Small intestine (tissue), 7 donors: ENCODE results near the gene NUDT3. TPM values are rescaled to one million over a fixed set of nuclear protein-coding genes. Genes with fewer than 3 reads are reported as not detected.
"Not testable (repeated sequence)": the region's sequence is repeated elsewhere in the genome, so short reads cannot be mapped to it uniquely, and the experiment has no call there.

Experiments
- DNase-seq, 2 donors: peaks; one replicate each; pipeline versions ENCODE4 v3.0.0 to v3.0.0-alpha.2; 2013
- FAIRE-seq: peaks from 2 replicates; lab custom pipeline; 2012; peaks lifted over from hg19 to GRCh38; lab: Jason Lieb, UNC
- H3K27ac ChIP-seq, 3 donors: one replicate each; pipeline ENCODE4 v1.5.1; 2013; ENCODE audit warnings: low read length in 2 of 3, mild to moderate bottlenecking in 2 of 3, control low read depth in 1 of 3, inconsistent platforms in 1 of 3, low read depth in 1 of 3, moderate library complexity in 1 of 3
- H3K27me3 ChIP-seq, 3 donors: one replicate each; pipeline ENCODE4 v1.6.1; 2013; ENCODE audit warnings: low read length in 3 of 3, inconsistent platforms in 1 of 3; ENCODE audit not compliant: control insufficient read depth in 3 of 3, insufficient read depth in 3 of 3
- H3K36me3 ChIP-seq, 3 donors: one replicate each; pipeline ENCODE4 v1.6.1; 2013; ENCODE audit warnings: low read length in 3 of 3, inconsistent platforms in 1 of 3, low read depth in 1 of 3, mild to moderate bottlenecking in 1 of 3, moderate library complexity in 1 of 3; ENCODE audit not compliant: control insufficient read depth in 3 of 3, insufficient read depth in 2 of 3
- H3K4me1 ChIP-seq, 3 donors: one replicate each; pipeline ENCODE4 v1.6.1; 2013; ENCODE audit warnings: low read length in 2 of 3, inconsistent platforms in 1 of 3, low read depth in 1 of 3, mild to moderate bottlenecking in 1 of 3, moderate library complexity in 1 of 3; ENCODE audit not compliant: control insufficient read depth in 3 of 3, insufficient read depth in 2 of 3
- H3K4me3 ChIP-seq, 3 donors: one replicate each; pipeline ENCODE4 v1.5.1; 2013; ENCODE audit warnings: low read length in 3 of 3, control low read depth in 1 of 3, inconsistent platforms in 1 of 3, low read depth in 1 of 3, mild to moderate bottlenecking in 1 of 3, moderate library complexity in 1 of 3
- H3K9me3 ChIP-seq, 2 donors: one replicate each; pipeline ENCODE4 v1.6.1; 2013; ENCODE audit warnings: low read depth in 1 of 2, low read length in 1 of 2; ENCODE audit not compliant: control insufficient read depth in 2 of 2, insufficient read depth in 1 of 2
- WGBS, 3 donors: extraction: QIAGEN DNeasy Blood & Tissue Kit; methylation state at CpG; one replicate each; pipeline ENCODE4 v1.1.7; 2013; 5-methylcytosine and 5-hydroxymethylcytosine counted together
- polyA plus RNA-seq, 4 donors: library from polyadenylated mRNA; stranded (reverse) in 3 of 4; unstranded in 1 of 4; fragments of 200-250 nt in 3 of 4; fragments of 120-200 nt in 1 of 4; gene quantifications; one replicate each; pipeline versions ENCODE4 v1.2.1 to v1.2.3, GENCODE V29; 2013
- donor health status: healthy with polysubstance abuse.
- donor health status: control.
- donor health status: control.
- donor health status: Bipolar disorder and iron deficiency.
- donor health status: healthy.

NUDT3 gene
- polyA plus RNA-seq, 4 donors, result 6.5 to 13.4 (median 9.2) TPM

DNA sequence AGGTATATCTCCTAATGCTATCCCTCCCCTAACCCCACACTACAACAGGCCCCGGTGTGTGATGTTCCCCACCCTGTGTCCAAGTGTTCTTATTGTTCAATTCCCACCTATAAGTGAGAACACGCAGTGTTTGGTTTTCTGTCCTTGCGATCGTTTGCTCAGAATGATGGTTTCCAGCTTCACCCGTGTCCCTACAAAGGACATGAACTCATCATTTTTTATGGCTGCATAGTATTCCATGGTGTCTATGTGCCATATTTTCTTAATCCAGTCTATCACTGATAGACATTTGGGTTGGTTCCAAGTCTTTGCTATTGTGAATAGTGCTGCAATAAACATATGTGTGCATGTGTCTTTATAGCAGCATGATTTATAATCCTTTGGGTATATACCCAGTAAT lies 20.6 kb downstream of the NUDT3 start:
- not testable (repeated sequence) for H3K27ac ChIP-seq, H3K9me3 ChIP-seq, H3K4me3 ChIP-seq, H3K4me1 ChIP-seq, FAIRE-seq, H3K36me3 ChIP-seq, DNase-seq, H3K27me3 ChIP-seq
- 96 to 100% (median 97%) methylated on average over 3 to 5 of the region's 5 CpGs for WGBS, 3 donors

DNA sequence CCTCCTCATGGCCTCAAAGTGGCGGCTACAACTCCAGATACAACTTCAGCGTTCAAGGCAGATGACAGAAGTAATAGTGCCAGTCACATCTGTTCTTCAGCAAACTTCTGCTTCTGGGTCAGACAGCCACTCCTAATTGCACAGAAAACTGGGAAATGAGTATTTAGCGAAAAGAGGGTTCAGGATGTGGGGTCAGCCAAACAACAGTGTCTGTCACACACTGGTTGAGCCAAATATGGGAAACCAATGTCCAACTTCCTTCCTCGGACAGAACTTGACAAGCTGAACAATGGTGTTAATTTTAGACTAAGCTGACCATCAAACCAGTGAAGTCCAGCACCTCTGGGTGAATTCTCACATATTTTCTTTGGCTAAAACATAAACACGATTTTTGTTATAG lies 22.1 kb downstream of the NUDT3 start:
- Histone ChIP-seq H3K9me3 (no peaks in the 10 kb centered on the region), H3K27ac (no peak overlapping the region), H3K36me3 (peaks cover 0 to 4% (median 0%) of the 10 kb centered on the region in 3 donors), H3K27me3 (no peaks in the 10 kb centered on the region), H3K4me3 (no peak overlapping the region), H3K4me1 (no peaks in the 10 kb centered on the region)
- DNase-seq, result no peak
- FAIRE-seq, result no peak
- 78 to 92% (median 90%) methylated on average over 5 of the region's 5 CpGs for WGBS, 3 donors

DNA sequence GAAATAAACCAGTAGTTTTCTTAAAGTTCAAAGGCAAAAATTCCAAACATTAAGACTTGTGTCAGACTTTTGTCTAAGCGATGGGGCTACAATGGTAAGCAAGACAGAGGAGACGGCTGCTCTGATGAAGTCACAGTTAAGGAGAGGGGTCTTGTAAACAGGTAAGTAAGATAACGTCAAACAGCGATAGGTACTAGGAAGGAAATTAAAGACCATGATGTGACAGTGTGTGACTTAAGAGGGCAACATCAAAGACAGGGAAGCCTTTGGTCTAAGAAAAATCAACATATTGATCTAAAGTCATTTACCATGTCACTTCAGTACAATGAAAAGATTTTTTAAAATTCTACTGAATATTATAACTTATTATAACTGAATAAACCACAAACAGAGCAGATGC lies 23.1 kb downstream of the NUDT3 start:
- WGBS, 3 donors, result 84 to 92% (median 88%) methylated on average over 4 of the region's 4 CpGs
- FAIRE-seq (no peak), DNase-seq (no peak)
- Histone ChIP-seq H3K36me3 (peaks cover 0 to 4% (median 0%) of the 10 kb centered on the region in 3 donors), H3K4me1 (no peaks in the 10 kb centered on the region), H3K4me3 (no peak overlapping the region), H3K27ac (no peak overlapping the region), H3K27me3 (no peaks in the 10 kb centered on the region), H3K9me3 (no peaks in the 10 kb centered on the region)

DNA sequence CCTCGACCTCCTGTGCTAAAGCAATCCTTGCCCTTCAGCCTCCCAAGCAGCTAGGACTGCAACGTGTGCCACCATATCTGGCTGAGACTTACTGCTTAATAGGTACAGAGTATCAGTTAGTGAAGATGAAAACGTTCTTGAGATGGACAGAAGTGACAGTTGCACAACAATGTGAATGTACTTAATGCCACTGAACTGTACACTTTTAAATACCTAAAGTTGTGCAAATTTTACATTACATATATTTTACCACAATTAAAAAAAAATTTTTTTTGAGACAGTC lies 25.9 kb downstream of the NUDT3 start:
- DNase-seq (no peak), FAIRE-seq (no peak)
- no peaks in the 10 kb centered on the region for H3K9me3 ChIP-seq
- H3K27me3 ChIP-seq, result no peaks in the 10 kb centered on the region
- peaks cover 0 to 7% (median 0%) of the 10 kb centered on the region in 3 donors for H3K4me1 ChIP-seq
- H3K4me3 ChIP-seq, result no peak overlapping the region
- H3K27ac ChIP-seq, result no peak overlapping the region
- 68 to 74% (median 70%) methylated on average over 3 of the region's 3 CpGs for WGBS, 3 donors
- peaks cover 0 to 4% (median 0%) of the 10 kb centered on the region in 3 donors for H3K36me3 ChIP-seq

DNA sequence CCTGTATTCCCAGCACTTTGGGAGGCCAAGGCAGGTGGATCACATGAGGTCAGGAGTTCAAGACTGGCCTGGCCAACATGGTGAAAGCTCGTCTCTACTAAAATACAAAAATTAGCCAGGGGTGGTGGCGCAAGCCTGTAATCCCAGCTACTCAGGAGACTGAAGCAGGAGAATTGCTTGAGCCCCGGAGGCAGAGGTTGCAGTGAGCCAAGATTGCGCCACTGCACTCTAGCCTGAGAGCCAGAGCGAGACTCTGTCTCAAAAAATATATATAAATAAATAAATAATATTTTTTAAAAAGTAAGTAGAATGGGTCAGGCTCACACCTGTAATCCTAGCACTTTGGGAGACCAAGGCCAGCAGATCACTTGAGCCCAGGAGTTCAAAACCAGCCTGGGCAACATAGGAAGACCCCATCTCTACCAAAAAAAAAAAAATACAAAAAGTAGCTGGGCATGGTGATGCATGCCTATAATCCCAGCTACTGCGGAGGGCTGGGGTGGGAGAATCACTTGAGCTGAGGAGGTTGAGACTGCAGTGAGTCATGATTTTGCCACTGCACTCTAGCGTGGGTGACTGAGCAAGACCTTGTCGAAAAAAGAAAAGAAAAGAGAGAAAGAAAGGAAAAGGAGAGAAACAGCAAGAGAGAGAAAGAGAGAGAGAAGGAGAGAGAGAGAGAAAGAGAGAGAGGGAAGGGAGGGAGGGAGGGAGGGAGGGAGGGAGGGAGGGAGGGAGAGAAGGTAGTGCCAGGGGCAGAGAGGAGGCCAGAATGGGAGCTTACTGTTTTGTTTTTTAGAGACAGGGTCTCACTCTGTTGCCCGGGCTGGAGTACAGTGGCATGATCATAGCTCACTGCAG lies 26.5 kb downstream of the NUDT3 start:
- not testable (repeated sequence) for FAIRE-seq, H3K4me3 ChIP-seq
- 88 to 93% (median 92%) methylated on average over 9 of the region's 9 CpGs for WGBS, 3 donors

DNA sequence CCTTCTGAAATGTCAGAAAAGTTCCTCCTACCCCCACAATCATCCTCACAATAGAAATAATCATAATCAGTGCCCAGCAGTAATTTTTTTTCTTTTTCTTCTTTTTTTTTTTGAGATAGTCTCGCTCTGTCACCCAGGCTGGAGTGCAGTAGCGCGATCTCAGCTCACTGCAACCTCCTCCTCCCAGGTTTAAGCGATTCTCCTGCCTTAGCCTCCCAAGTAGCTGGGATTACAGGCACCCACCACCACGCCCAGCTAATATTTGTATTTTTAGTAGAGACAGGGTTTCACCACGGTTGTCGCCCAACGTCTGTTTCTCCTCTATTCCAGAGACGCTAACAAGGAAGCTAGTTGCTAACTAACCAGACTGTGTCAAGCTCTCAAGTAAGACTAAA lies 28.8 kb downstream of the NUDT3 start:
- 93 to 97% (median 97%) methylated on average over 9 of the region's 9 CpGs for WGBS, 3 donors
- not testable (repeated sequence) for H3K9me3 ChIP-seq, H3K4me1 ChIP-seq, H3K36me3 ChIP-seq, H3K4me3 ChIP-seq, FAIRE-seq, H3K27ac ChIP-seq, H3K27me3 ChIP-seq, DNase-seq

More for the DNA sequence above, 26.5 kb downstream of the NUDT3 start:
- not testable (repeated sequence) for H3K27ac ChIP-seq, H3K36me3 ChIP-seq, H3K4me1 ChIP-seq, DNase-seq, H3K27me3 ChIP-seq, H3K9me3 ChIP-seq

DNA sequence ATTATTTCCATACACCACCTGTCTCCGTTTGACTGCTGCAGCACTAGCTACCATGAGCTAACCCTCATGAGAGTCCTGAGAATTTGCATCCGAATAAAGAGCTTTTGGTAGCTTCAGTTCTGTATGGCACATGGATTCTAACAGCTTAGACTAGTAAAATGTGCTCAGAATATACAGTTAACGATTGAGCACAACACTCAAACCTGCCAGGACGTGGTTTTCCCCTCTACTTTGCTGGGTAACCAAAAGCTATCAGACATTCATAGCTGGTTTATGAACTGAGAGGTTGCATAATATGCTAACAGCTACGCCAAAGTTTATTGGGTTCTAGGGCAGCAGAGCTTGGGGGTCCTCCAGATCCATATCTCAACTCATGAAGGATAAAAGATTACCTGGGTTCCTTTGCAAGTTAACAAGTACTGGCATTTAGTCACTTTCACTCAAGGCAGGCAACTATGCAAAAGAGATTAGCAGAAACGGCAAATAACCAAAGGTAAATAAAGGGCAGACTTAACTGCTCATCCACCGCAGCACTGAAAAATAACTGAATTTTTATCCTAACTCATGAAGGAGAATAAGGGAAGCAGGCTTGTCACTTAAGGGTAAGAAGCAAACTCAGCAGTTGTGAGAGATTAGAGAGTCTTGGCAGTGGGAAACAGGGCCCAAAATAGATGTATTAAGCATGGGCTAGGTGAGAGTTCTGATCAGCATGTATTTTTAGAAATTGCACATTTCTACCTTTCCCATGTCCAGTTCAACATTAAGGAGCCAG lies 29.4 kb downstream of the NUDT3 start:
- WGBS, 3 donors, result 61 to 72% (median 66%) methylated on average over 7 of the region's 7 CpGs
- FAIRE-seq, result no peak
- no peak overlapping the region for H3K4me3 ChIP-seq

DNA sequence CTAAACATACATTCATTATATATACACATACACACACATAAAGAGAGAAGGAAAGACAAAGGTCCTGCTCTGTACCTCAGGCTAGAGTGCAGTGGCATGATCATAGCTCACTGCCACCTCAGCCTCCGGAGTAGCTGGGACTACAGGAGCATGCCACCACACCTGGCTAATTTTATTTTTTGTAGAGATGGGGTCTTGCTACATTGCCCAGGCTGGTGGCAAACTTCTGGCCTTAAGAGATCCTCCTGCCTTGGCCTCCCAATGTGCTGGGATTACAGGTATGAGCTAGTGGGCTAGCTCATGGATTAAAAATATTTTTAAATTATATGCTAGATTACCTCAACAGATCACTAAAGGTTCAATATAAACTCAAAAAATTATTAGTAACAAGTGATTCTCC lies 30.3 kb downstream of the NUDT3 start:
- 93 to 100% (median 95%) methylated on average over 1 of the region's 1 CpG for WGBS, 3 donors
- no peak for FAIRE-seq

More for the DNA sequence above, 29.4 kb downstream of the NUDT3 start:
- Histone ChIP-seq H3K4me1 (peaks cover 0 to 7% (median 0%) of the 10 kb centered on the region in 3 donors), H3K9me3 (no peaks in the 10 kb centered on the region), H3K36me3 (no peaks in the 10 kb centered on the region), H3K27ac (no peak overlapping the region), H3K27me3 (no peaks in the 10 kb centered on the region)
- DNase-seq, result no peak

More for the DNA sequence above, 30.3 kb downstream of the NUDT3 start:
- Histone ChIP-seq H3K4me1 (peaks cover 0 to 7% (median 0%) of the 10 kb centered on the region in 3 donors), H3K36me3 (no peaks in the 10 kb centered on the region), H3K27me3 (no peaks in the 10 kb centered on the region), H3K27ac (no peak overlapping the region), H3K9me3 (no peaks in the 10 kb centered on the region), H3K4me3 (no peak overlapping the region)
- DNase-seq, result no peak
